ENCODE data around the gene SLC22A5. TPM values are rescaled to one million over a fixed set of nuclear protein-coding genes. Genes with fewer than 3 reads are reported as not detected.

Gene SLC22A5
- total and polyA plus RNA-seq, 8 donors, result 5.5 to 13.1 (median 7.8) TPM

DNA sequence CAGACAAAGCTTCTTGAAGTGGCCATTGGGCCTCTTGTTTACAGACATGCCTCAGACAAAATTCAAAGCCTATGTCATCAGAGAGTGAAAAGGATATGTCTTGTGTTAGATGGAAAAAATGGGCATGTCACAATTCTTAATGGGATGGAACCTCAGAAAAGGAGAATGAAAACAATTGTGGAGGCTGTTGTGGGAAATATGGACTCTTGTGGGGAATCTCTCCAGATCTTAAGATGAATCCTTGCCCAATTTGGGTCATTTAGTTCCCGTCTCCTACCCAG lies 19.5 kb downstream of the SLC22A5 start:
- 96 to 100% methylated on average over 1 of the region's 1 CpG for WGBS, 2 donors
- H3K4me3 ChIP-seq, result no peak overlapping the region
- H3K9me3 ChIP-seq, result no peaks in the 10 kb centered on the region
- H3K27me3 ChIP-seq, result no peaks in the 10 kb centered on the region
- peaks cover 0 to 33% (median 8%) of the 10 kb centered on the region in 3 donors for H3K4me1 ChIP-seq
- no peak for FAIRE-seq
- intact Hi-C loops (cut with DNase I), result loop anchor here in 1 of 3 donors (10.0 kb wide), 1 partner anchor 116 kb away; no protein-coding TSS in a partner anchor
- H3K27ac ChIP-seq, result peak overlapping the region in 2 of 4 donors; percentile 88 to 96
- peaks cover 0 to 25% (median under 1%) of the 10 kb centered on the region in 3 donors for H3K36me3 ChIP-seq
- no peak for DNase-seq
- TF ChIP-seq, protein P1, sequence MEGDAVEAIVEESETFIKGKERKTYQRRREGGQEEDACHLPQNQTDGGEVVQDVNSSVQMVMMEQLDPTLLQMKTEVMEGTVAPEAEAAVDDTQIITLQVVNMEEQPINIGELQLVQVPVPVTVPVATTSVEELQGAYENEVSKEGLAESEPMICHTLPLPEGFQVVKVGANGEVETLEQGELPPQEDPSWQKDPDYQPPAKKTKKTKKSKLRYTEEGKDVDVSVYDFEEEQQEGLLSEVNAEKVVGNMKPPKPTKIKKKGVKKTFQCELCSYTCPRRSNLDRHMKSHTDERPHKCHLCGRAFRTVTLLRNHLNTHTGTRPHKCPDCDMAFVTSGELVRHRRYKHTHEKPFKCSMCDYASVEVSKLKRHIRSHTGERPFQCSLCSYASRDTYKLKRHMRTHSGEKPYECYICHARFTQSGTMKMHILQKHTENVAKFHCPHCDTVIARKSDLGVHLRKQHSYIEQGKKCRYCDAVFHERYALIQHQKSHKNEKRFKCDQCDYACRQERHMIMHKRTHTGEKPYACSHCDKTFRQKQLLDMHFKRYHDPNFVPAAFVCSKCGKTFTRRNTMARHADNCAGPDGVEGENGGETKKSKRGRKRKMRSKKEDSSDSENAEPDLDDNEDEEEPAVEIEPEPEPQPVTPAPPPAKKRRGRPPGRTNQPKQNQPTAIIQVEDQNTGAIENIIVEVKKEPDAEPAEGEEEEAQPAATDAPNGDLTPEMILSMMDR (IDR thresholded peaks at IDR 0.05), result no peak
- ATAC-seq, result no peak

DNA sequence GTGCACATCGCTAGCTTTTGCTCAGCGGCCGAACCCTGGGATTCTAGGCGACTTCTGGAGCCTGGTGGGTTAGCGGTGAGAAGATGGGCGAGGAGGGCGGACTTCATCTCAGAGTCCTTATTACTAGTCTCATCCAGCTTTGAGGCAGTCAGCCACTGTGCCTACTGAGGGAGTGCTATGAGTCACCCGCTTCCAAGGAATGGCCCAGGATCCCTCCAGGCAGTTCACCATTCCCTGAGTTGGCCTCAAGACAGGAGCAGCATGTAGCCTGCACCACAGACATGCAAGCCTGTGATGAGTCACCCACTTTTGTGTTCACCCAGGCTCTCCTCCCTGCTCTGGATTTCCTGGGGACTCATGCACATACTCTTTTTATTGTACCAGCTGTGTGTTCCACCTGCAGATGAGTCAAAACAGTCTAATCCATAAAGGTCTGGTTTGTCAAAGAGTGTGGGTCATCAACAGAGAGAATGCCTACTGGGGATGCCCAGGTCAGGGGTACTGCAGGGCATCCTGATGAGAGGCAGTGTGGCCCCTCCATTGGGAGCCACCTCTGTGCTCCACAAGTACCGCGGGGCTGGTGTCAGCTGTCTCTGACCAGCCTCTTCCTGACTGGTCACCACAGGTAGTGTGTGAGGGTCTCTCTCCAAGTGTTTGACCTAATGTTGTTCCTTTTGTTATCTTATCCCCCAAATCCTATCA lies 20.2 kb downstream of the SLC22A5 start:
- FAIRE-seq (no peak), DNase-seq (no peak), ATAC-seq (peak in 1 of 4 donors; percentile 3)
- peaks cover 0 to 33% (median 8%) of the 10 kb centered on the region in 3 donors for H3K4me1 ChIP-seq
- peak overlapping the region in 2 of 4 donors; percentile 88 to 96 for H3K27ac ChIP-seq
- 98% methylated on average over 10 of the region's 10 CpGs for WGBS, 2 donors
- no peaks in the 10 kb centered on the region for H3K9me3 ChIP-seq
- peaks cover 0 to 25% (median 8%) of the 10 kb centered on the region in 3 donors for H3K36me3 ChIP-seq
- no peaks in the 10 kb centered on the region for H3K27me3 ChIP-seq
- TF ChIP-seq, protein P1 (IDR thresholded peaks at IDR 0.05), result no peak
- H3K4me3 ChIP-seq, result no peak overlapping the region
- intact Hi-C loops (cut with DNase I), result loop anchor here in 1 of 3 donors (10.0 kb wide), 1 partner anchor 115 kb away; no protein-coding TSS in a partner anchor

DNA sequence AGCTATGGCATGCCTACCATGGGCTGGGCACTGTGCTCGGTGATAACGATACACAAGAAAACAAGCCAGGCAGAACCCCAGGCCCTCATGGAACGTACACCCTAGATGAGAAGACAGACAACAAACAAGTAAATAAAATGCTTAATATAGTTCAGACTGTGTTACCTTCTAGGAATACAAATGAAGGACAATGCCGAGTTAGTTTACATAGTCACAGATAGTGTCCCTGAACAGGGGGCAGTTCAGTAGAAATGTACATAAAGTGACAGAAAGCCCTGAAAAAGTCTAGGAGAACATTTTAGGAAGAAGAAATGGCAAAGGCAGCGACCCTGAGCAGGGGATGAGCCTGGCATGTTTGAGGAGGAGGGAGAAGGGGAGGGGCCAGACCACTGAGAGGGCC lies 21.7 kb downstream of the SLC22A5 start:
- no peaks in the 10 kb centered on the region for H3K27me3 ChIP-seq
- peaks cover 0 to 29% (median 4%) of the 10 kb centered on the region in 3 donors for H3K4me1 ChIP-seq
- TF ChIP-seq, protein P1 (IDR thresholded peaks at IDR 0.05), result no peak
- no peak overlapping the region for H3K4me3 ChIP-seq
- ATAC-seq (no peak), FAIRE-seq (no peak), DNase-seq (no peak)
- H3K36me3 ChIP-seq, result peaks cover 0 to 30% (median 11%) of the 10 kb centered on the region in 3 donors
- H3K9me3 ChIP-seq, result no peaks in the 10 kb centered on the region
- H3K27ac ChIP-seq, result no peak overlapping the region
- 61 to 67% methylated on average over 5 of the region's 5 CpGs for WGBS, 2 donors
- intact Hi-C loops (cut with DNase I), result no loop called here

DNA sequence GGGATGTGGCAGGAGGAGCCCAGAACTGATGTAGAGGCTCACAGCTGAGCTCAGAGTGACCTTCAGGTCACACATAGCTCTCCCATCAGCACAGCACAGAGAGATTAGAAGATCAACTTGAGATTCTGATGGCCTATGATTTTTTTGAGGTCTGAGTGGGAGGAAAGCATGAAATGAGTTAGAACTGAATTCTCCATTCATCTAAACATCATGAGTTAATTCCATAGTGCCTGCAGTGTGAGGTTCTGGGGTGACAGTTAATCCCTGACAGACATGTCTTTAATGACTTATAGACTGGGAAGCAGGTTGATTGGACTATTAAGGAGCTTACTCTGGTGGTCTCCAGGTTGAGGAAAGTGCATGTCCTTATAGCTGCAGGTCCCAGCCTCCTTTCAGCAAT lies 22.4 kb downstream of the SLC22A5 start:
- no peak for DNase-seq
- peaks cover 0 to 27% (median 4%) of the 10 kb centered on the region in 3 donors for H3K4me1 ChIP-seq
- no peak for FAIRE-seq
- H3K27ac ChIP-seq, result no peak overlapping the region
- H3K27me3 ChIP-seq, result no peaks in the 10 kb centered on the region
- ATAC-seq, result no peak
- no peak overlapping the region for H3K4me3 ChIP-seq
- intact Hi-C loops (cut with DNase I), result no loop called here
- TF ChIP-seq, protein P1 (IDR thresholded peaks at IDR 0.05), result no peak
- peaks cover 0 to 30% (median 11%) of the 10 kb centered on the region in 3 donors for H3K36me3 ChIP-seq
- no peaks in the 10 kb centered on the region for H3K9me3 ChIP-seq

DNA sequence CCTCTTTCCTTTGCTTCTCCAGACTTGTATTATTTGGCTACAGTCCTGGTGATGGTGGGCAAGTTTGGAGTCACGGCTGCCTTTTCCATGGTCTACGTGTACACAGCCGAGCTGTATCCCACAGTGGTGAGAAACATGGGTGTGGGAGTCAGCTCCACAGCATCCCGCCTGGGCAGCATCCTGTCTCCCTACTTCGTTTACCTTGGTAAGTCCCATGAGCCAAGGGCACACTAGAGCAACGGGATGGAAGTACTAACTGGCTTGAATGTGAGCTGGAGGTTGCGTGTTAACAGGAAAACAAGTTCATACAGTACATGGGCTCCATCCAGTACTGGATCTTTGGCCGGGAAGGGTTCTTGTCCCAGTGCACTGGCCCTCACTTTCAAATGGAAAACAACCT lies 22.9 kb downstream of the SLC22A5 start:
- TF ChIP-seq, protein P1 (IDR thresholded peaks at IDR 0.05), result no peak
- H3K27me3 ChIP-seq, result no peaks in the 10 kb centered on the region
- H3K27ac ChIP-seq, result no peak overlapping the region
- DNase-seq (no peak), ATAC-seq (no peak), FAIRE-seq (no peak)
- H3K4me1 ChIP-seq, result peaks cover 0 to 22% (median 4%) of the 10 kb centered on the region in 3 donors
- no peak overlapping the region for H3K4me3 ChIP-seq
- WGBS, 2 donors, result 85 to 87% methylated on average over 8 of the region's 8 CpGs
- peaks cover 0 to 30% (median 11%) of the 10 kb centered on the region in 3 donors for H3K36me3 ChIP-seq
- intact Hi-C loops (cut with DNase I), result no loop called here
- H3K9me3 ChIP-seq, result no peaks in the 10 kb centered on the region
